ENCODE measurements around the gene SERPINA4. TPM values are rescaled to one million over a fixed set of nuclear protein-coding genes. Genes with fewer than 3 reads are reported as not detected.
A peak's percentile ranks its signal among the peaks of the same experiment; 100 is the strongest.
"Not testable (repeated sequence)": the region's sequence is repeated elsewhere in the genome, so short reads cannot be mapped to it uniquely, and the experiment has no call there.

The SERPINA4 gene
- total RNA-seq, 1 donor from 2014 or later, result 186 TPM

DNA sequence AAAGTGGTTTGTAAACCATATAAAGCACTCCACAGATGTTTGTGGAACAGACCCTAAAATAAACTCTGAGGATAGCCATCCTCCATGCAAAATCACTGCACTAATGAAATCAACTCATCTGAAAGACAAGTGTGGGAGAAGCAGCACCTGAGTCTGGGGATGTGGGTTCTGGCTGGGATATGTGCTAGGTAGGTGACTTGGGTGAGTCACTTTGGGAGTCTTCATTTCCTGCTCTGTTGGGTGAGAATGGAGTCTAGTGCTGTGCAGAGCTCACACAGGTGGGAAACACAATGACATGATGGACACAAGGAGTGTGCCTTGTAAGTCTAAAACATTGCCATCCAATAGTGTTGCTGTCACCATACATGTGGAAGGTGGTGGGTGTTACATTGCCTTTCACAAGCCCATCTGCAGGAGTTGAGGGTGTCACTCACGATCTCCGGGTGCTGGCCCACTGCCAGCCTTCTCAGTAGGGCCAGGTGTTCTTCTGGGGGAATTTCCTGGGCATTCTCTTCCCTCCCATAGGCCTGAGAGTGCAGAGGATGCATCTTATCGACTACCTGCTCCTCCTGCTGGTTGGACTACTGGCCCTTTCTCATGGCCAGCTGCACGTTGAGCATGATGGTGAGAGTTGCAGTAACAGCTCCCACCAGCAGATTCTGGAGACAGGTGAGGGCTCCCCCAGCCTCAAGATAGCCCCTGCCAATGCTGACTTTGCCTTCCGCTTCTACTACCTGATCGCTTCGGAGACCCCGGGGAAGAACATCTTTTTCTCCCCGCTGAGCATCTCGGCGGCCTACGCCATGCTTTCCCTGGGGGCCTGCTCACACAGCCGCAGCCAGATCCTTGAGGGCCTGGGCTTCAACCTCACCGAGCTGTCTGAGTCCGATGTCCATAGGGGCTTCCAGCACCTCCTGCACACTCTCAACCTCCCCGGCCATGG is 2.0 kb downstream of the SERPINA4 start:
- DNase-seq (ENCODE audit: low spot score) (peak; percentile 46), ATAC-seq (no peak)

DNA sequence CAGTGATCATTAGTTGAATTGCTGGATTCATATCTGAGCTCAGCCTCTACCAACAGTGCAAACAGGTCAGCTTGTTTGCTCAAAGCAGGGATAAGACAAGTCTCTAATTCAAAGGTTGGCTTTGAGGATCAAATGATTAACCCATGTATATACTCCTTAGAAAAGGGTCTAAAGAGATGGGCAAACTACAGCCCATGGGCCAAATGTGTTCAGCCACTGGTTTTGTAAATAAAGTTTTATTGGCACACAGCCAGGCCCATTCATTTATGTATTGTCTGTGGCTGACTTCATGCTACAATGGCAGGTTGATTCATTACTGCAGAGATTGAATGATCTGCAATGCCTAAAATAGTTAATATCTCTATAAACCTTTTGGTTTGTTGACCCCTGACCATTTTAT is 3.1 kb downstream of the SERPINA4 start:
- ATAC-seq, result no peak
- no peak for DNase-seq (ENCODE audit: low spot score)

DNA sequence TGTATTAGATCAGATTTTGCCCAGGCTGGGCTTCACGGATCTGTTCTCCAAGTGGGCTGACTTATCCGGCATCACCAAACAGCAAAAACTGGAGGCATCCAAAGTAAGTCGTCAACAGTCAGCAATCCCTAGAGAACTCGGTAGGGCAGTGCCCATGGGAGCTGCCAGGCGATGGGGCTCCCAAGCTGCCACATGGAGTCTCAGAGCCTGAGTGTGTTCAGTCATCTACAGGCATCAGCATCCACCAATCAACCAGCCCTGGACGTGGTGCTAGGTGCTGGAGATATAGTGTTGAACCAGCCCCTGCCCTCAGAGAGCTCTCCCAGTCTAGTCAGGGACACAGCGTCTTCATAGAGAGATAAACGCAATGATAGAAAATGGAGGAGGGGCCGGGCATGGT is 6.9 kb downstream of the SERPINA4 start:
- ATAC-seq, result no peak
- no peak for DNase-seq (ENCODE audit: low spot score)

DNA sequence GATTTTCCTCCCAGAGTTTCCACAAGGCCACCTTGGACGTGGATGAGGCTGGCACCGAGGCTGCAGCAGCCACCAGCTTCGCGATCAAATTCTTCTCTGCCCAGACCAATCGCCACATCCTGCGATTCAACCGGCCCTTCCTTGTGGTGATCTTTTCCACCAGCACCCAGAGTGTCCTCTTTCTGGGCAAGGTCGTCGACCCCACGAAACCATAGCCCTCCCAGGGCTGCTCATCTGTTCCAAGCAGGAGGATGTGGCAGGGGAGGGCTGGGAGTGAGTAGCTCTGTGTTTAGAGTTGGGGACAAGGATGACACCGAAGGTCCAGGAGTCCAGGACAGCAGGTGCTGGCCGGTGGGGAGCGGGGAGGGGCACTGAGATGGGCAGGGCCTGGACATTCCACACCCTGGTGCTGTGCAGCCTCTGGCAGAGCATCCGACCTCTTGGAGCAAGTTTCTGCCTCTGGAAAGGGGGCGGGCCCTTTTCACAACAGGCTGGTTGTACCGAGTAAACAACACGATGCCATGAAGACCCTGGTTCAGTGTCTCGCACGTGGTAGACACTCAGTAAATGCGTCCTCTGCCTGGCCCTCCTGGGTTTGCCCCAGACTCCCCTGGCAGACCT is 8.2 kb downstream of the SERPINA4 start:
- DNase-seq (ENCODE audit: low spot score) (peak; percentile 94), ATAC-seq (peak; percentile 78)

DNA sequence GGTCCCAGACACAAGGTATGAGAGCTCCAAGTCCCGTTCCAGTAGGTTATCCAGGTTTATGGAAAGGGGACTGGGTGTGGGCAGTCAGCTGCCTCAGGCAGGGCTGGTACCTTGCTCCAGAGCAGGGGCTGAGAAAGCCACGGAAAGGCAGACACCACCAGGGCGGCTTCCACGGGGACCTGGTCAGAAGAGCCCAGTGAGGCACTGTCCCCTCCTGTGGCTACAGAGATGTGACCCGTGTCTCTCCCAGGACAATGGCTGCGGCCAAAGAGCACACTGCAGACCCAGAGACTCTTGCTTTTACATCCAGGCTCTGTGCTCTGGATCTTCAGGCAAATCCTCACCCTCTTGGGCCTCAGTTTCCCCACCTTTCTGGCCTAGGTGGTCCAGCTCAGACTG is 8.8 kb downstream of the SERPINA4 start:
- ATAC-seq (no peak), DNase-seq (ENCODE audit: low spot score) (no peak)

DNA sequence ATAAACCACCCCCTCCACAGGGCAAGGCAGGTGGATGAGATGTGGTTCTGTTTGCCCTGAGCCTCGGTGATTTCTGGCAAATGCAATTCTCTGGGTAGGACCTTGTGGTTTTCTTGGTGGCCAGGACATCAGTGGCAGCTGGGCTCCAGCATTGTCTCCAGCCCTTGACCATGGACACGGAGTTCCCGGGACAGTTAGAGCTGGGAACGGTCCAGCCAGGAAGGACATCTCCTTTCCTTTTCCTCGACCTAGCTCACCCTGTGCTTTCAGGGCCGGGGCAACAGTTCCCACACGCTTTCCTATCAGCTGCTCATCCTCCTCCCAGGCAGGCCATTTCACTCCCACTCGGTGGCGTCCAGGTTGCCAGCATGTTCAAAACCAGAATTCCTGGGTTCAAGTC is 9.2 kb downstream of the SERPINA4 start:
- DNase-seq (ENCODE audit: low spot score) (peak; percentile 47), ATAC-seq (no peak)

DNA sequence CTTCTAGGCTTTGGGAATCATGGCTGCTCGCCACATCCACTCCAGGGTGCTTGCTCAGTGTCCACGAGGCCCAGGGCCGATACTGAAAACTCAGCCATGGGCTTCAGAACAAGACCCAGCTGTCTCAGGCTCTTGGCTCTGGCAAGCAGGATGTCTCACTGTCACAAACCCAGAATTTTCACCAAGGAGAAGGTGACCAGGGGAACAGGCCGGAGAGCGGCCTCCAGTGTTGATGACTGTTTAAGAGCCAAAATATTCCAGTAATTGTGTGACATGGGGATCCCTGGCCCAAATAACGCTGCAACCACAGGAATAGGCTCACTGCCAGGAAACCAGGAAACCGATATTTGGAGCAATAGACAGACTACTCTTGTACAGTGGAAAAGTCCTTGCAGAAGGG is 10.2 kb downstream of the SERPINA4 start:
- ATAC-seq (peak; percentile 4), DNase-seq (ENCODE audit: low spot score) (peak; percentile 60)

DNA sequence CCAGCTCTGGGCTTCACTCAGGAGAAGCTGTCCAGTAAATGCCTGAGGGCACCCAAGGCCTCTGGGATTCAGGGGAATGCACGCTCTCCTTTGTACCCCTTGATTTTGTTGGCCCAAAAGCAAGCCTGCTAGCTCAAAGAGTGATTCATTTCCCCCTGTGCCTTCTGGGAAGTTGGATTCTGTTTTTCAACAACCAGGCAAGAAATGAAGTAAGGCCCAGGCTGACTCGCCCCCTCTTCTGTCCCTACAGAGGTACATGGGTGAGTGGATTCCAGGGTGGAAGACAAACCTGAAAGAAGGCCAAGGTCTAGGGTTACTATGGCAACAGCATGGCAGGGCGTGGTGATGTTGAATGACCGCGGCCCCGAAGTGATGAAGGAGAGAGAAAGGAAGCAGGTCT is 10.7 kb downstream of the SERPINA4 start:
- DNase-seq (ENCODE audit: low spot score) (peak; percentile 67), ATAC-seq (peak; percentile 35)

DNA sequence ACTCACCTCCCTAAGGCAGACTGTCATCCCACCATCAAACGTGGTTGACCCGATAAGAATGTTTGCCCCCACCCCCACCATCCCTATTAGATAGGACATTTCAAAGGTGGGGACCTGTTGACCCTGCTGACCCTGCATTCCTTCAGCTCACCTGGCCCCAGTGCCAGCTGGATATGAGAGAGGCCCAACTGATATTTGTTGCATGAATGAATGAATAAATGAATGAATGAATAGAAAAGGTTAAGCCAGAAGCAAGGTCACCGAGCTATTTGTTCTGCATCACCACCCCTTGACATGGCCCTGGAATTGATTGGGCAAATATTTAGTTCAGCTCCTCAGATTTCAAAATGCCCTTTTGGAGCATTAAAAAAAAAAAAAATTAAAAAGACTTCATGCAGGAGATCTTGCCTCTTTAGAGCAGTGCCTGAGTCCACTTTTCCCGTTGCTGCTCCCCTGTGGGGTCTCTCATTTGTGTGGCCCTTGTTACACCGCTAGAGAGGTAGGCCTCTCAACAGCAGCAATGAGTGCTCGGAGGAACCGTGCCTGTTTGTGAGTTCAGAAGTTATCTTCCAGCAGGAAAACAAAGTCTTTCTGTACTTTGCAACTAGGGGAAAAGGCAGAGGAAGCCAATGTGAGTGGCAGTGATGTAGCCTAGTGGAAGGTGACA is 11.5 kb downstream of the SERPINA4 start:
- peak; percentile 38 for ATAC-seq
- DNase-seq (ENCODE audit: low spot score), result peak; percentile 72

DNA sequence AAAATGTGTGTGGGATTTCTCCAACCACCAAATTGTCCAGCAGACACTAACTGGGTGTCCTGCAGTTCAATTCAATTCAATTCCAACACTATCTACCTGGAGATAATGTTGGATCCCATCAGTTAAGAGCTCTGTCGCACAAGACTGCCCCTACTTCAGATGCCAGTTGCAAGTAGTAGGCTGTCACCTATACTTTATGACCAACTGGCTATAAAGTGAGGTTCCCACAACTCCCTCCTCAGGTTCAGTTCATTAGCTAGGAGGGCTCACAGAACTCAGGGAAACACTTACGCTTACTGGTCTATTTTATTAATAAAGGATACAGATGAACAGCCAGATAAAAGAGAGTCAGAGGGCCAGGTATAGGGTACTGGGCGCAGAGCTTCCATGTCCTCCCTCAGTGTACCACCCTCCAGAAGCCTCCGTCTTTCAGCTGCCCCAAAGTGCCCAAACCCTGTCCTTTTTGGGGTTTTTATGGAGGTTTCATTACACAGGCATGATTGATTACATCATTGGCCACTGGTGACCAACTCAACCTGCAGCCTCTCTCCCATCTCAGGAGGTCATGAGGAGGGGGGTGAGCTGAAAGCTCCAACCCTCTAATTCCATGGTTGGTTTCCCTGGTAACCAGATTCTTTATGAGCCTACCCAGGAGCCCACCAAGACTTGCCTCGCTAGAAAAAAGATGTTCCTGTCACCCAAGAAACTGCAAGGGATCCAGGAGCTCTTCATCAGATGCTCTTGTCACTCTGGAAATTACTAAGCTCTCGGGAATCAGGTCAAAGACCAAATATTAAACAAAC is 12.4 kb downstream of the SERPINA4 start:
- no peak for DNase-seq (ENCODE audit: low spot score)
- no peak for ATAC-seq

DNA sequence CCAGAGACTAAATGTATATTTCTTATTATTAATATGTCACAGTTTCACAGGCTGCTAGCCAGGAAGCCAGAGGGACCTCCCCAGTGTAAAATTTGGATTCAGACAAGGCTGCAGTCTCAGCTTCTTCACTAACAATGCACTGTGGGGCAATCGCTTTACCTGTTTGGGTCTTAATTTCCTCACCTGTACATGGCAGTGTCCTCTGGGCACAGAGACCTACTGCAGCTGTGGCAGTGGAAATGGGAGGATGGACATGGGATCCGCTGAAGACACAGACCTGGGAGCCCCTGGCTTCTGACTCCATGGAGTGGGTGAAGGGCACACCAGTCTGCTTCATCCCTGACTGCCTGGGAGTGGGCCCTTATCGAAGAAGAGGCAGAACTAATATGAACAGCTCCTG is 13.1 kb downstream of the SERPINA4 start:
- no peak for ATAC-seq
- DNase-seq (ENCODE audit: low spot score), result peak; percentile 44

DNA sequence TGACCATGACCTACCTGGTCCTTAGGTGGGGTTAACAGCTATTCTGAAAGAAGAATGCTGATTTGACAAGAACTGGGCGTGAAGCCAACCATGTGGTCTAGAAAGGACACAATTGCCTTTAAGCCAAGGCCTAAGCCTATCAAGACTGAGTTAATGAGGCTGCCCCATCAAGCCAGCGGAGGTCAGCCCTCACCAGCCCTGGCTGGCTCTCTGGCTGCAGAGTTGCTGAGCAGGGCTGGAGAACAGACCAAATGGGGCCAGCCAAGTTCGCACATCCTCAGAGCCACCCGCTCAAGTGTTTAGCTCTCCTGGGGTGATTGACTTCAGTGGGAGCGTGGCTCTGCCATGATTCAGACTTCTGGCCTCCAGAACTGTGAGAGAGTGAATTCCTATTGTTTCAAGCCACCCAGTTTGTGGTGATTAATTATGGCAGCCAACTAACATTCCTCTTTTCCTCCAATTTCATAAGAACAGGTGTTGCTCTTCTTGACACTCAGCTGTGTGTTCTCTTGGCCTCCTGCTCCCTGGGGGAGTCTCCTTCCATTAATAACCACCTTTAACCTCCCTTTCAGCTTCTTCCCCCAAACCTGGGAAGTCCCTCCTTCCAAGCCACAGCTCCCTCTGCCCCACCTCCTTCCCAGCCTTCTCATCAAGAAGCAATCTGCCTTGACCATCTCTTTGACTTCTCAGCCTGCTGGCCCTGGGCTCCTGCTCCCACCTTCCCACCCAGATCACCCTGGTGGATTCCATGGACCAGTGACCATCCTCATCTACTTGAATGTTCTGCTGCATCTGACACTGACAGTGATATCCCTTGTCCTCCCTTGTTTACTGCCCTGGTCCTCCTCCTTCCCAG is 14.7 kb downstream of the SERPINA4 start:
- peak; percentile 35 for ATAC-seq
- peak; percentile 56 for DNase-seq (ENCODE audit: low spot score)

DNA sequence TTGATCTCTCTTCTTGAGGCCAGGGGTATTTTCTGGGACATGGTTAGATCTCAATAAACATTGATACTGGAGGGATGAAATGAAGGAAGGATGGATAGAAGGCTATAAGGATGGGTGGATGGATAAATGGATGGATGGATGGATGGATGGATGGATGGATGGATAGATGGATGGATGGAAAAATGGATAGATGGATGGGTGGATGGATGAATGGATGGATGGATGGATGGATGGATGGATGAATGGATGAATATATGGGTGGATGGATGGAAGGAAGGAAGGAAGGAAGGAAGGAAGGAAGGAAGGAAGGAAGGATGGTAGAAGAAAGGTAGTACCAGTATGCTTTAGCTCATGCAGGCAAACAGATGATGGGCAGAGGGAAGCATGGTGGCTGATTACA is 16.2 kb downstream of the SERPINA4 start:
- not testable (repeated sequence) for DNase-seq (ENCODE audit: low spot score); ATAC-seq

DNA sequence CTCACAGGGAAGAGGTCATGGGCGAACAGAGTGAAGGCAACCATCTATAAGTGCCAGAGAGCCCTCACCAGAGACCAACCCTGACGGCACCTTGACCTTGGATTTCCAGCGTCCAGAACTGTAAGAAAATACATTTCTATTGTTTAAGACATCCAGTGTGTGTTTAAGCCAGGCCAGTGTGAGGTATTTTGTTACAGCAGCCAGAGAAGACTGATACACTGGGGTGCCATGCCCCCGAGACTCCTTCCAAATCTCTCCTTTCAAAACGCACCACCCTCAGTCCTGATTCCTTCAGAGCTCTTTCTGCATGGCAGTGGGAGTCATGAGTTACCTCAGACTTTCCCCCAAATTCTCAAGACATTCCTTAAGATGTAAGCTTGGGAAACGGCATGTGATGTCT is 17.5 kb downstream of the SERPINA4 start:
- no peak for ATAC-seq
- DNase-seq (ENCODE audit: low spot score), result no peak

DNA sequence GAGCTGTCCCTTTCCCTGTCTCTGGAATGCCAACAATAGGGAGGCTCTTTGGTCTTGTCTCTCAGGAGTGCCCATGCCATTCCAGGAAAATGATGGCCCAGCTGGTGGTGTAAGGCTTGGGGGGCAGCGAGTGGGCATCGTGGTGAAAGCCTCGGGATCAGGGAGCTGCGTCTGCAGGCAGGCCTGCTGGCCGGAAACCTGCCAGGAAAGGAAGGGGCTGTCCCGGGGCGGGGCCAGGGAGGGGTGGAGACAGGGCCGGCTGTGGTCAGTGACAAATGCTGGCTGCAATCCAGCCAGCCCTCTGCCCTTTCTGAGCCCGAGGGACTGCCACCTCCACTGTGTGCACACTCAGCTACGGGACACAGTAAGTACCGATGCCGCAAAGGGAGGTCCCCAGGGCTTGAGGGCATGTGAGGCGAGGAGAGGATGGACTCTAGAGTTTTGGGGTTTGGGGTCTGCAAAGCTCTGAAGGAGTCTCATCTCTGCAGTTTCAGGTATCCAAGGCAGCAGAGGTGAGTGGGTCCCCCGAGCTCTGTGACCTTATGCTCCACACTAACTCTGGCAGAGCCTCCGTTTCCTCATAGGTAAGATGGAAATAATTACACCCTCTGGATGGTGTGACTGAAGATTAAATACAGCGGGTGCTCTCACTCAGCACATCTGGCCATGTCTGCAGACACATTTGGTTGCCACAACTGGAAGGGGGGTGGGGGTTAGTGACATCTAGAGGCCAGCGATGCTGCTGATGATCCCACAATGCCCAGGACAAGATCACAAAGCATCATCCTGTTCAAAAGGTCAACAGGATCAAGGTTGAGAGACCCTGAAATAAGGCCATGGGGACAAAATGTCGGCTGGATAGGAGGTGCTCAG is 20.1 kb downstream of the SERPINA4 start, which contains the start of gene SERPINA5:
Gene SERPINA5 (plus strand): TSS at position 300 of the 873 bp plus-strand sequence. CDS start 5,937 bp downstream, outside the sequence.
- ATAC-seq (peak; percentile 80), DNase-seq (ENCODE audit: low spot score) (peak; percentile 96)

DNA sequence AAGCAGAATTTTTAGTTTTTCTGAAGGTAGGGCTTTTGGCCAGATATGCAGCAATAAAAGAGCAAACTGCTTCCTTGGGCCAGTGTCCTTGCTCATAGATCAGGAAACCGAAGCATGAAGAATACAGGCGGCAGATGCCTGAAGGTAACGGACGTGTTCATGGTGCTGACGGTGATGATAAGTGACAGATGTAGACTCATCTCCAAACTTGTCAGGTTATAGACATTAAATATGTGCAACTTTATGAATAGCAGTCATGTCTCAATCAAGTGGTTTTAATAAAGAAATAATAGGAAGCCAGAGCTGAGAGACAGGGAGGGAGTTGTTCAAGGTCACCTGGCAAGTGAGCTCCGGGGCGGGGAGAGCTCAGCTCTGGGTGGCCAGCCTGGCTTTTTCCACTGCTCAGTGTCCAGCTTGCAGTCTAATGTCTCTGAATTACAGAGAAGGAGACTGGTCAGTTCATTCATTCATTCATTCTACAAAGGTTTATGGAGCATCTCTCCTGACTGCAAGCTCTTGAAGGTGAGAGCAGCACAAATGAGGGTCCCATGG is 21.0 kb downstream of the SERPINA4 start:
- peak; percentile 64 for DNase-seq (ENCODE audit: low spot score)
- peak; percentile 52 for ATAC-seq

DNA sequence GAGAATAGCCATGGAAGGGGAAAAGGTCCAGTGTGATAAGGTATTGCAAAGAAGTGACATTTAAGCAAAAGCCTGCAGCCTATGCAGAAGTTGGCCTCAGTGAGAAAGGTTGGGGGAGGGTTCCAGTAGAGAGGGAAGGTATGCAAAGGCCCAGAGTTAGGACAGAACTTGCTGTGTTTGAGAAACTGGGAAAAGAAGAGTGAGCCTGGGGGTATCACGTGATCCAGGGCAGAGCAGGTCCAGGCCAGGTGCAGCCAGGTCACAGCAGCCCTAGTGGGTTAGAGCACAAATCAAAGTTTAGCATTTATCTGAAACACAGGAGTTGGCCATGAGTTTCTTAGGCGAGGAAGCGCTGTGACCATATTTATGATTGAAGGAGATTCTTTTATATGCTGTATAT is 21.6 kb downstream of the SERPINA4 start:
- peak; percentile 66 for ATAC-seq
- peak; percentile 88 for DNase-seq (ENCODE audit: low spot score)

DNA sequence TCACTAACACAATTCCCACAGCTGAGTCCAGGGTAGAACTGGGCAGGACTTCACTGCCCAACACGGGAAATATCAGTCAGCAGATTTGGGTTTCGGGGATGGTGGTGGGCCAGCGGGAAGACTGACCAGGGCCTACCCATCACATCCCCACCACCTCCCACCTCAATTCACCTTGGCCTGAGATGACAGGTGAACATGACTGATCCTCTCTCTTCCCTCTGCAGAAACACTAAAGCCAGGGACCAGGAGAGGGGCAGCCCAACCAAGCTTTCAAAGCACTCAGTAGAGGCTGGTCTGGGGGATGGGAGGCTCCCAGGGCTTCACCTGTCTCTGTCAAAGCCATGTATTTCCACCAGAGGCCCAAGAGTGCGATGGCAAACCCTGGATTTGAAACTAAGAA is 22.3 kb downstream of the SERPINA4 start:
- ATAC-seq, result no peak
- no peak for DNase-seq (ENCODE audit: low spot score)

Measured in left lobe of liver (tissue), 2 donors.